Endothelial cell of umbilical vein (primary cell): ENCODE results near the gene DLL3. TPM values are rescaled to one million over a fixed set of nuclear protein-coding genes. Genes with fewer than 3 reads are reported as not detected.
A peak's percentile ranks its signal among the peaks of the same experiment; 100 is the strongest.

Source experiments
- BruUV-seq: library from RNA; stranded (reverse); fragments of 400-500 nt; replicated peaks from 2 replicates; lab custom pipeline; 2021; lab: Mats Ljungman, UMichigan
- CTCF ChIA-PET: fragments of 300-600, 350-600 bp; sonication (Branson Sonifier 250); formaldehyde crosslinking; loops from one replicate; lab custom pipeline; 2021; ENCODE audit warnings: antibody characterized with exemption, inconsistent platforms; lab: Charles Lee
- POLR2A ChIA-PET: fragments of 300-600, 350-600 bp; sonication (Branson Sonifier 250); formaldehyde crosslinking; loops from one replicate; lab custom pipeline; 2021; ENCODE audit warnings: antibody characterized with exemption, inconsistent platforms; lab: Charles Lee
- DNase-seq: peaks from one replicate; pipeline ENCODE4 v3.0.0-alpha.2; 2011; ENCODE audit warnings: low read depth, low spot score
- FAIRE-seq: peaks from 2 replicates; lab custom pipeline; 2011; peaks lifted over from hg19 to GRCh38; lab: Jason Lieb, UNC
- H2AFZ ChIP-seq: 2 replicates; pipeline ENCODE4 v1.6.0; 2012; ENCODE audit warnings: low read depth, low read length, control low read depth, inconsistent platforms
- H3K27ac ChIP-seq: 2 replicates; pipeline ENCODE4 v1.5.1; 2011; ENCODE audit warnings: low read depth, mild to moderate bottlenecking, control low read depth, low read length, moderate library complexity; ENCODE audit not compliant: insufficient read depth
- H3K27me3 ChIP-seq, 2 experiments: 2 replicates each; pipeline versions ENCODE4 v1.6.0 to v1.6.1; 2011; ENCODE audit warnings: low read length in 2 of 2, mixed read lengths in 1 of 2; ENCODE audit not compliant: control insufficient read depth in 2 of 2, insufficient read depth in 2 of 2
- H3K36me3 ChIP-seq, 2 experiments: 2 replicates in 1 of 2; 3 replicates in 1 of 2; pipeline ENCODE4 v1.5.1; 2011; ENCODE audit warnings: low read length in 2 of 2, mild to moderate bottlenecking in 1 of 2, moderate library complexity in 1 of 2; ENCODE audit not compliant: control insufficient read depth in 2 of 2, insufficient read depth in 2 of 2; ENCODE audit errors: extremely low read depth in 1 of 2
- H3K4me1 ChIP-seq: 3 replicates; pipeline ENCODE4 v1.5.1; 2011; ENCODE audit warnings: mild to moderate bottlenecking, low read length; ENCODE audit not compliant: control insufficient read depth, insufficient read depth; ENCODE audit errors: extremely low read depth
- H3K4me2 ChIP-seq: 2 replicates; pipeline ENCODE4 v1.6.1; 2011; ENCODE audit warnings: low read length, control low read depth, mixed read lengths; ENCODE audit not compliant: insufficient read depth
- H3K4me3 ChIP-seq, 3 experiments: fragments of 200-600 bp in 1 of 3; sonication (generic), shearing (Covaris generic) in 1 of 3; replicated peaks in 1 of 3; 2 replicates each; pipeline ENCODE4 v1.5.1; 2011 to 2016; ENCODE audit warnings: control low read depth in 3 of 3, low read length in 3 of 3, mild to moderate bottlenecking in 2 of 3, inconsistent platforms in 1 of 3, low read depth in 1 of 3, moderate library complexity in 1 of 3; ENCODE audit not compliant: insufficient read depth in 1 of 3
- H3K79me2 ChIP-seq: 2 replicates; pipeline ENCODE4 v1.6.0; 2012; ENCODE audit warnings: low read length, inconsistent platforms; ENCODE audit not compliant: control insufficient read depth, insufficient read depth
- H3K9ac ChIP-seq: replicated peaks from 2 replicates; pipeline ENCODE3; 2011; ENCODE audit warnings: low read length, control low read depth; ENCODE audit not compliant: insufficient read depth; ENCODE audit errors: extremely low read depth
- H3K9me1 ChIP-seq: replicated peaks from 3 replicates; pipeline ENCODE4 v1.6.0; 2011; ENCODE audit warnings: mild to moderate bottlenecking, low read length; ENCODE audit not compliant: control insufficient read depth, insufficient read depth; ENCODE audit errors: extremely low read depth
- H3K9me3 ChIP-seq: replicated peaks from 2 replicates; pipeline ENCODE4 v1.5.1; 2012; ENCODE audit warnings: low read length, inconsistent platforms; ENCODE audit not compliant: control insufficient read depth, insufficient read depth
- H4K20me1 ChIP-seq: replicated peaks from 2 replicates; pipeline ENCODE3; 2011; ENCODE audit warnings: mild to moderate bottlenecking, low read length; ENCODE audit not compliant: control insufficient read depth, insufficient read depth; ENCODE audit errors: extremely low read depth
- CTCF ChIP-seq, 2 donors: IDR thresholded peaks; 1 replicate in 1 of 2; 2 replicates in 1 of 2; pipeline ENCODE4 v1.5.1; 2011; ENCODE audit warnings: low read length in 2 of 2, mild to moderate bottlenecking in 2 of 2, moderate library complexity in 2 of 2, control low read depth in 1 of 2, inconsistent platforms in 1 of 2, low read depth in 1 of 2; ENCODE audit not compliant: insufficient read depth in 1 of 2; ENCODE audit errors: extremely low read depth in 1 of 2
- EZH2 ChIP-seq: IDR thresholded peaks from 2 replicates; pipeline ENCODE4 v1.6.1; 2012; ENCODE audit warnings: borderline replicate concordance, low read depth, mild to moderate bottlenecking, moderate library complexity, low read length, inconsistent platforms; ENCODE audit not compliant: severe bottlenecking
- FOS ChIP-seq: IDR thresholded peaks from 2 replicates; pipeline ENCODE4 v1.6.1; 2011; ENCODE audit warnings: mild to moderate bottlenecking, low read length, moderate library complexity, borderline replicate concordance; ENCODE audit not compliant: insufficient read depth
- GATA2 ChIP-seq: IDR thresholded peaks from 2 replicates; pipeline ENCODE4 v1.7.0; 2011; ENCODE audit warnings: low read depth, mild to moderate bottlenecking, moderate library complexity, mixed read lengths, low read length; ENCODE audit not compliant: insufficient read length, insufficient read depth
- JUN ChIP-seq: IDR thresholded peaks from 2 replicates; pipeline ENCODE4 v1.6.1; 2011; ENCODE audit warnings: borderline replicate concordance, low read depth; ENCODE audit not compliant: insufficient read length, insufficient read depth
- MAX ChIP-seq: IDR thresholded peaks from 2 replicates; pipeline ENCODE4 v1.6.1; 2011; ENCODE audit not compliant: insufficient read depth, insufficient read length
- MYC ChIP-seq: IDR thresholded peaks from one replicate; pipeline ENCODE4 v1.6.1; 2011; ENCODE audit warnings: mild to moderate bottlenecking, low read depth, low read length
- POLR2A ChIP-seq: IDR thresholded peaks from 2 replicates; pipeline ENCODE4 v1.6.1; 2012; ENCODE audit warnings: low read depth, mild to moderate bottlenecking, control low read depth, low read length
- POLR2AphosphoS5 ChIP-seq: IDR thresholded peaks from 2 replicates; pipeline ENCODE4 v1.6.1; 2012; ENCODE audit warnings: low read depth, mild to moderate bottlenecking, control low read depth, low read length, moderate library complexity; ENCODE audit not compliant: insufficient read depth
- dilution Hi-C: fragments of 300-500 bp; cut with MboI; formaldehyde crosslinking; loops from one replicate; pipeline ENCODE4 v1.15.0; 2019; ENCODE audit warnings: low sequenced_read_pairs; ENCODE audit not compliant: extremely low pct_ligation_motif_present
- intact Hi-C: fragments of 100-400 bp; cut with micrococcal nuclease; formaldehyde crosslinking; loops from one replicate; pipeline ENCODE4 v1.10.0; 2022
- polyA plus RNA-seq, 4 experiments: library from polyadenylated mRNA; depleted of rRNA in 3 of 4; stranded (reverse) in 3 of 4; unstranded in 1 of 4; fragments of >200 nt; gene quantifications; 2 replicates each; pipeline versions ENCODE4 v1.2.1 to v1.2.3, GENCODE V29; 2011 to 2012; ENCODE audit warnings: missing spikeins in 1 of 4
- total RNA-seq: library from RNA; stranded (reverse); gene quantifications from 2 replicates; pipeline ENCODE4 v1.2.3, GENCODE V29; 2021

The DLL3 gene
- total and polyA plus RNA-seq, 2 donors (not counting 3 experiments of a cell fraction or from before 2014, with no cell fraction given): 0.40 to 0.73 TPM

GRCh38 chr19:39479916-39480315 is 18.8 kb upstream of the DLL3 start:
- dilution Hi-C loops: no loop called here
- Histone ChIP-seq H3K9me1 (no peaks in the 10 kb centered on the region), H3K9ac (peak overlapping the region; percentile 98), H3K27ac (peak overlapping the region; percentile 46), H3K4me1 (peaks cover 16% of the 10 kb centered on the region), H3K4me3 (peak overlapping the region in 1 of 3 experiments; percentile 41), H3K79me2 (peaks cover 19% of the 10 kb centered on the region), H2AFZ (peak overlapping the region; percentile 97), H3K4me2 (peak overlapping the region; percentile 76), H3K9me3 (no peaks in the 10 kb centered on the region), H3K27me3 (no peaks in the 10 kb centered on the region), H3K36me3 (peaks cover 9 to 14% of the 10 kb centered on the region in 2 experiments), H4K20me1 (no peaks in the 10 kb centered on the region)
- DNase-seq (no peak), FAIRE-seq (peak; percentile 58)
- ChIA-PET POLR2A (interaction anchor here (0.8 kb wide), 1 partner anchor 44 kb away, joined by 3 read pairs; the partner anchor contains the start of gene RPS16), CTCF (interaction anchor here (1.0 to 1.2 kb wide), 2 partner anchors 52 to 54 kb away, joined by 4 to 5 read pairs; partner anchors contain the start of gene EID2B)
- intact Hi-C loops: loop anchor here (1.0 to 2.0 kb wide), 3 partner anchors 19 to 43 kb away; partner anchors contain the start of genes DLL3 and SUPT5H
- BruUV-seq: no TSS peak
- TF ChIP-seq GATA2 (no peak), MYC (no peak), MAX (no peak), FOS (no peak), POLR2A (no peak), JUN (no peak), CTCF (IDR thresholded peaks at IDR 0.05; ENCODE audit: extremely low read depth in 1 of 2, insufficient read depth in 1 of 2, low read depth in 1 of 2, low read length in 2 of 2) (no peak), EZH2 (no peak), POLR2AphosphoS5 (no peak)
